ENCODE results near the gene ANKRD24.
A peak's percentile ranks its signal among the peaks of the same experiment; 100 is the strongest.

ANKRD24 gene

DNA sequence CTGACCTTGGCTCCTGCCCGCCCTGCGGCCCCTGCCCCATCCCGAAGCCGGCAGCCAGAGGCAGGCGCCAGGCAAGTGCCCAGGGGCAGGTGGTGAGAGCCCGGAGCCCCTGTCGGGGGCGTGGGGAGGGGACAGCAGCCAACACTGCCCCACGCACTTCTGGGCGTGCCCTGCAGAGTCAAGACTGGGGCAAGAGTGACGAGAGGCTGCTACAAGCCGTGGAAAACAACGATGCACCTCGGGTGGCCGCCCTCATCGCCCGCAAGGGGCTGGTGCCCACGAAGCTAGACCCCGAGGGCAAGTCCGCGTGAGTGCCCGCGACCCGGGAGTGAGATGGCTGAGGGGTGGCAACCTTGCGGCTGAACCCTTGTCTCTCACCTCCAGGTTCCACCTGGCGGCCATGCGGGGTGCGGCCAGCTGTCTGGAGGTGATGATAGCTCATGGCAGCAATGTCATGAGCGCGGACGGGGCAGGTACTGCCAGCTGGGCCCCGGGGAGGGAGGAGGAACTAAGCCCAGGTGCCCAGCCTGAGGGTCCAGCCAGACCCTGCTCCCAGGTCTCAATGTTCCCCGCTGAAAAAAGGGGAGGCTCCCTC is 17.3 kb downstream of the ANKRD24 start:
- TF ChIP-seq, protein P1, sequence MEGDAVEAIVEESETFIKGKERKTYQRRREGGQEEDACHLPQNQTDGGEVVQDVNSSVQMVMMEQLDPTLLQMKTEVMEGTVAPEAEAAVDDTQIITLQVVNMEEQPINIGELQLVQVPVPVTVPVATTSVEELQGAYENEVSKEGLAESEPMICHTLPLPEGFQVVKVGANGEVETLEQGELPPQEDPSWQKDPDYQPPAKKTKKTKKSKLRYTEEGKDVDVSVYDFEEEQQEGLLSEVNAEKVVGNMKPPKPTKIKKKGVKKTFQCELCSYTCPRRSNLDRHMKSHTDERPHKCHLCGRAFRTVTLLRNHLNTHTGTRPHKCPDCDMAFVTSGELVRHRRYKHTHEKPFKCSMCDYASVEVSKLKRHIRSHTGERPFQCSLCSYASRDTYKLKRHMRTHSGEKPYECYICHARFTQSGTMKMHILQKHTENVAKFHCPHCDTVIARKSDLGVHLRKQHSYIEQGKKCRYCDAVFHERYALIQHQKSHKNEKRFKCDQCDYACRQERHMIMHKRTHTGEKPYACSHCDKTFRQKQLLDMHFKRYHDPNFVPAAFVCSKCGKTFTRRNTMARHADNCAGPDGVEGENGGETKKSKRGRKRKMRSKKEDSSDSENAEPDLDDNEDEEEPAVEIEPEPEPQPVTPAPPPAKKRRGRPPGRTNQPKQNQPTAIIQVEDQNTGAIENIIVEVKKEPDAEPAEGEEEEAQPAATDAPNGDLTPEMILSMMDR (IDR thresholded peaks at IDR 0.05; ENCODE audit: extremely low read depth, insufficient read depth, missing control alignments), result no peak
- in situ Hi-C loops (cut with MboI; ENCODE audit: low pct_unique_long_range_greater_than_20kb, low sequenced_read_pairs, unreplicated experiment), result no loop called here
- no peak for DNase-seq (ENCODE audit: low spot score)

DNA sequence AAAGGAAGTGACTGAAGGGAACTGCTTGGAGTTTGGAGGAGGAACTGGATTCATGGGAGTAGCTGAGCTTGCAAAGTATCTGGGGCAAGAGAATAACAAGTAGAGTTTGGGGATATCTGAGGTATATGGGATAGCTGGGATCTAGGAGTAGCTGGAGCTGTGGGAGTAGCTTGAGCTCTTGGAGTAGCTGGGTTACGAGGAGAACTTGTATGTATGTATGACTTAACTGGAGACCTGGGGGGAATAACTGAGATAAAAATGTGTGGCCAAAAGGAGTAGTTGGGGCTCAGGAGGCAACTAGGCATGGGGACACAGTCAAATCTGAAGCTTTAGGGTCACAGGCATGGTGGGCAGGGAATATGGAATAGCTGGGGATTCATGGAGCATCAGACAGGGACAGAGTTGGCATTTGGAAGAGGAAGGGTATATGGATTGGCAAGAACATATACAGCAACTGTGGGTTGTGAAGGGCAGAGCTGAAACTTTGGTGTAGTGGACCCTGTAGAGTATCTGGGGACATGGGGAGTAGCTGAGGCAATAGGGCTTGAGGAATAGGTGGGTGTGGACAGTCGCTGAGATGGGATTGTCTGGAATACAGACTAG is 18.6 kb downstream of the ANKRD24 start:
- TF ChIP-seq, protein P1 (IDR thresholded peaks at IDR 0.05; ENCODE audit: extremely low read depth, insufficient read depth, missing control alignments), result no peak
- in situ Hi-C loops (cut with MboI; ENCODE audit: low pct_unique_long_range_greater_than_20kb, low sequenced_read_pairs, unreplicated experiment), result no loop called here
- no peak for DNase-seq (ENCODE audit: low spot score)

DNA sequence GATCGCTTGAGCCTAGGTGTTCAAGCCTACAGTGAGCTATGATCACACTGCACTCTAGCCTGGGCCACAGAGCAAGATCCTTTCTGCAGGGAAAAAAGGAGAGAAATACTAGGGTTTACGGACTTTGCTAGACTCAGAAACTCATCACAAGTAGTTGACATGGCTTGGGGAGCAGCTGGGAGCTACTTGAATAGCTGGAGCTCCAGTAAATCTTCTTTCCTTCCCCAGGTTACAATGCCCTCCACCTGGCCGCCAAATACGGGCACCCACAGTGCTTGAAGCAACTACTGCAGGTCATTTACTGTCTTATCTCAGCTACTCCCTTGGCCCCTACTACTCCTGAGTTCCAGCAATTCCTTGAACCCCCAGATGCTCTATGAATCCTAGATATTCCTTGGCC is 19.3 kb downstream of the ANKRD24 start:
- TF ChIP-seq, protein P1 (IDR thresholded peaks at IDR 0.05; ENCODE audit: extremely low read depth, insufficient read depth, missing control alignments), result no peak
- no peak for DNase-seq (ENCODE audit: low spot score)
- in situ Hi-C loops (cut with MboI; ENCODE audit: low pct_unique_long_range_greater_than_20kb, low sequenced_read_pairs, unreplicated experiment), result no loop called here

DNA sequence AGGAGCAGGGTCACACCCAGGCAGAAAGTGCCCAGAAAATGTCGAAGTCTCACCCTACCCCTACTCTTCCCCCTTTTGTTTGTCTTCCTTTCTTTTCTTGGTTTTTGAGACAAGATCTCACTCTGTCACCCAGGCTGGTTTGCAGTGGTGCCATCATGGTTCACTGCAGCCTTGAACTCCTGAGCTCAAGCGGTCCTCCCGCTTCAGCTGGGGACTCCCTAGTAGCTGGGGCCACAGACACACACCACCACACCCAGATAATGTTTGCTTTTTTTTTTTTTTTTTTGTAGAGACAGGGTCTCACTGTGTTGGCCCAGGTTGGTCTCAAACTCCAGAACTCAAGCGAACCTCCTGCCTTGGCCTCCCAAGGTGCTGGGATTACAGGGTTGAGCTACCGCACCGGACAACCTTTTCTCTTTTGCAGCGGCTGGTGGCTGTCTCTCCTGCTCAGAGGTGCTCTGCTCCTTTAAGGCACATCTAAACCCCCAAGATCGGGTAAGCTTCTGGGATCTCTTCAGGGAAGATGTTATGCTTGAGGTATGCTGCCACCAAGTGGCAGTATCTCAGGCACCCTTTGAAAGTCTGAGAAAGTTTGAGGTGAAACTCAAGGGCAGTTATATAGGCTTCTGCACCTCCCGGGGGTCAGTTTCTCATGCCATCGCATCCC is 24.5 kb downstream of the ANKRD24 start:
- in situ Hi-C loops (cut with MboI; ENCODE audit: low pct_unique_long_range_greater_than_20kb, low sequenced_read_pairs, unreplicated experiment), result no loop called here
- no peak for DNase-seq (ENCODE audit: low spot score)
- TF ChIP-seq, protein P1 (IDR thresholded peaks at IDR 0.05; ENCODE audit: extremely low read depth, insufficient read depth, missing control alignments), result peak; percentile 35

DNA sequence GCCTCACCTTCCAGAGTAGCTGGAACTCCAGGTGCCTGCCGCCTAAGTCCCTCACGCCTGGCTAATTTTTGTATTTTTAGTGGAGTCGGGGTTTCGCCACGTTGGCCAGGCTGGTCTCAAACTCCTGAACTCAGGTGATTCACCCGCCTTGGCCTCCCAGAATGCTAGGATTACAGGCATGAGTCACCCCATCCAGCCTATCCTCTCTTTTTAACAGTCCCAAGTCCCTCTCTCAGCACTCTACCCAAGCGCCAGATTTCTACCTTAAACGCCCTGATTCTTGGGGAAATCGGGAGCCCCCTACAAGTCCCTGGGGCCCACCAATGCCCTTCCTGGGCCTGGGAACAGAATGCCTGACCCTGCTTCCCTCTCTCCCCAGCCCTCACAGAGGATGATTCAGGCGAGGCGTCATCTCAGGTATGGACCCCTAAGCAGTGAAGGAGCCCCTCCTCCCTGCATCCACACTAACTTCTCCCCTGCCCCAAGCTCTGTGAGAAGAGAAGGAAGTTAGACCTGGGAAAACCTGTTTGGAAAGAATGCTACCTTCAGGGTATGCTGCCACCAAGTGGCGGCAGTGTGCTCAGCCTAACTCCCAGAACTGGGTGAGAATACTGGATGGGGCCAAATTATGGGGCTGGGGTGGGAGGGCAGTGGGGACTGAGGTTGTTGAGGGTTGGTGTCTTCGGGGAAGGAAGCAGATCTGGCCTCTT is 26.1 kb downstream of the ANKRD24 start:
- TF ChIP-seq, protein P1 (IDR thresholded peaks at IDR 0.05; ENCODE audit: extremely low read depth, insufficient read depth, missing control alignments), result peak; percentile 73
- peak; percentile 56 for DNase-seq (ENCODE audit: low spot score)
- in situ Hi-C loops (cut with MboI; ENCODE audit: low pct_unique_long_range_greater_than_20kb, low sequenced_read_pairs, unreplicated experiment), result no loop called here

DNA sequence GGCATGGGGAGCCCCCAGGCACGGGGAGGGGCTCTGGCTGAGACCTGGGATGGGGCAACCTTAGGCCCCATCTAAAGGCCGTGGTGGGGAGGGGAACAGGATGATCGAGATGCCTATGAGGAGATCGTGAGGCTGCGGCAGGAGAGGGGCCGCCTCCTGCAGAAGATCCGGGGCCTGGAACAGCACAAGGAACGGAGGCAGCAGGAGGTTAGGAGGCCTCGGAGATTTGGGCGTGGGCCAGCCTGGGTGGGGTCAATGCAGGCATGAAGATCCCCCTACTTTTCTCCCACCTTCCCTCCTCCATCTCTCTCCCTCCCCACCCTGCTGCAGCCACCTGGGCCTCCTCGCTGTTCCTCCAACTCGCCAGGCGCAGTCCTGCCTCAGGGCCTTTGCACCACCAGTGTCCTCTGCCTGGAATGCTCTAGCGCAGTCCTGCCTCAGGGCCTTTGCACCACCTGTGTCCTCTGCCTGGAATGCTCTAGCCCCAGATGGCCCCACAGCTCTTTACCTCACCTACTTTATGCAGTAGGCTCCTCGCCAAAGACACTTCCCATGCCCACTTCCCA is 27.8 kb downstream of the ANKRD24 start:
- in situ Hi-C loops (cut with MboI; ENCODE audit: low pct_unique_long_range_greater_than_20kb, low sequenced_read_pairs, unreplicated experiment), result no loop called here
- DNase-seq (ENCODE audit: low spot score), result no peak
- TF ChIP-seq, protein P1 (IDR thresholded peaks at IDR 0.05; ENCODE audit: extremely low read depth, insufficient read depth, missing control alignments), result no peak
